CD4-positive, alpha-beta T cell (primary cell): ENCODE data around the gene PLAAT3. TPM values are rescaled to one million over a fixed set of nuclear protein-coding genes. Genes with fewer than 3 reads are reported as not detected.

Source experiments
- ATAC-seq: fragments of 200-7000 bp; cut with Tn5 transposase; one replicate; pipeline ENCODE4 v1.10.0; 2022; ENCODE audit warnings: mild to moderate bottlenecking; ENCODE audit not compliant: poor library complexity
- CTCF ChIA-PET: fragments of 350-600 bp; sonication (Branson Sonifier 250); formaldehyde crosslinking; loops from one replicate; lab custom pipeline; 2021; ENCODE audit warnings: antibody characterized with exemption, inconsistent platforms; lab: Charles Lee
- POLR2A ChIA-PET: fragments of 350-600 bp; sonication (Branson Sonifier 250); formaldehyde crosslinking; loops from one replicate; lab custom pipeline; 2021; ENCODE audit warnings: antibody characterized with exemption, inconsistent platforms; lab: Charles Lee
- DNase-seq, 14 experiments: peaks; one replicate each; pipeline ENCODE4 v3.0.0-alpha.2; 2013 to 2020; ENCODE audit warnings: mixed read lengths in 2 of 14
- H3K27ac ChIP-seq, 2 donors: one replicate each; pipeline versions ENCODE4 v1.5.1 to v1.7.0; 2013; ENCODE audit warnings: low read length in 2 of 2, low read depth in 1 of 2, mild to moderate bottlenecking in 1 of 2
- H3K27me3 ChIP-seq, 2 experiments: 1 replicate in 1 of 2; 2 replicates in 1 of 2; pipeline versions ENCODE4 v1.6.1 to v1.7.0; 2013; ENCODE audit warnings: low read length in 2 of 2, control low read depth in 1 of 2, mild to moderate bottlenecking in 1 of 2, moderate library complexity in 1 of 2; ENCODE audit not compliant: insufficient read depth in 2 of 2, control insufficient read depth in 1 of 2
- H3K36me3 ChIP-seq: one replicate; pipeline ENCODE4 v1.6.1; 2013; ENCODE audit warnings: low read length, control low read depth; ENCODE audit not compliant: insufficient read depth
- H3K4me1 ChIP-seq: one replicate; pipeline ENCODE4 v1.6.1; 2013; ENCODE audit warnings: low read length, control low read depth; ENCODE audit not compliant: insufficient read depth
- H3K4me3 ChIP-seq: one replicate; pipeline ENCODE4 v1.5.1; 2013; ENCODE audit warnings: mild to moderate bottlenecking, low read length, moderate library complexity
- H3K9me3 ChIP-seq, 2 experiments: 1 replicate in 1 of 2; 2 replicates in 1 of 2; pipeline versions ENCODE4 v1.6.1 to v1.7.0; 2013; ENCODE audit warnings: low read length in 2 of 2, mild to moderate bottlenecking in 2 of 2, control low read depth in 1 of 2, moderate library complexity in 1 of 2; ENCODE audit not compliant: control insufficient read depth in 1 of 2, insufficient read depth in 1 of 2
- H3K27ac Mint-ChIP-seq: one replicate; pipeline ENCODE4 v1.8.0; 2020; ENCODE audit warnings: mixed read lengths
- H3K27me3 Mint-ChIP-seq: one replicate; pipeline ENCODE4 v1.8.0; 2021; ENCODE audit warnings: mixed read lengths
- H3K36me3 Mint-ChIP-seq: one replicate; pipeline ENCODE4 v1.8.0; 2021; ENCODE audit warnings: low read depth, mixed read lengths
- H3K4me1 Mint-ChIP-seq: one replicate; pipeline ENCODE4 v1.8.0; 2021; ENCODE audit warnings: low read depth, mixed read lengths
- H3K4me3 Mint-ChIP-seq: one replicate; pipeline ENCODE4 v1.8.0; 2020; ENCODE audit warnings: mild to moderate bottlenecking, mixed read lengths
- H3K9me3 Mint-ChIP-seq: one replicate; pipeline ENCODE4 v1.8.0; 2020; ENCODE audit warnings: mixed read lengths
- CTCF ChIP-seq: fragments of 200-600 bp; IDR thresholded peaks from one replicate; pipeline ENCODE4 v1.8.0; 2022; ENCODE audit warnings: antibody characterized with exemption, mild to moderate bottlenecking
- intact Hi-C, 2 experiments: fragments of 100-400 bp; cut with DNase I in 1 of 2; cut with micrococcal nuclease in 1 of 2; formaldehyde crosslinking; loops; one replicate each; pipeline versions ENCODE4 v1.15.1 to v1.9.0; 2023 to 2025; cut with DNase I, micrococcal nuclease
- total RNA-seq, 174 experiments: library from RNA in 2 of 174; stranded (reverse) in 2 of 174; gene quantifications; one replicate each; pipeline ENCODE4 v1.2.3 and lab custom pipeline; 2021 to 2026

PLAAT3 gene
- total RNA-seq, 2 experiments from 2014 or later = 2.4 to 3.6 TPM

- no peak overlapping the region for H3K27ac ChIP-seq
- no peaks in the 10 kb centered on the region for H3K9me3 Mint-ChIP-seq
- H3K4me3 Mint-ChIP-seq = no peak overlapping the region
- H3K4me1 Mint-ChIP-seq = peaks cover 40% of the 10 kb centered on the region
- H3K36me3 Mint-ChIP-seq = no peaks in the 10 kb centered on the region
- H3K9me3 ChIP-seq = no peaks in the 10 kb centered on the region
- TF ChIP-seq CTCF = no peak
- no peak overlapping the region for H3K27ac Mint-ChIP-seq
- no peaks in the 10 kb centered on the region for H3K36me3 ChIP-seq
- intact Hi-C loops = no loop called here
- H3K27me3 Mint-ChIP-seq = no peaks in the 10 kb centered on the region
- peaks cover 22% of the 10 kb centered on the region for H3K4me1 ChIP-seq
- POLR2A ChIA-PET = no interaction called here
- DNase-seq = no peak
- H3K4me3 ChIP-seq = no peak overlapping the region
- CTCF ChIA-PET = no interaction called here
- no peaks in the 10 kb centered on the region for H3K27me3 ChIP-seq
- ATAC-seq = no peak
Measured at GRCh38 chr11:63572026-63572688, 42.1 kb downstream of the PLAAT3 start.

- ChIA-PET POLR2A (no interaction called here), CTCF (no interaction called here)
- H3K9me3 Mint-ChIP-seq = no peaks in the 10 kb centered on the region
- no peak overlapping the region for H3K27ac Mint-ChIP-seq
- Histone ChIP-seq H3K9me3 (no peaks in the 10 kb centered on the region), H3K36me3 (no peaks in the 10 kb centered on the region), H3K4me1 (peaks cover 38% of the 10 kb centered on the region), H3K4me3 (no peak overlapping the region), H3K27ac (no peak overlapping the region), H3K27me3 (no peaks in the 10 kb centered on the region)
- ATAC-seq (no peak), DNase-seq (no peak)
- intact Hi-C loops = loop anchor here in 1 of 2 experiments (5.0 kb wide), 2 partner anchors 43 to 77 kb away; partner anchors contain the start of genes PLAAT3 and PLAAT5
- H3K36me3 Mint-ChIP-seq = no peaks in the 10 kb centered on the region
- no peaks in the 10 kb centered on the region for H3K27me3 Mint-ChIP-seq
- peaks cover 47% of the 10 kb centered on the region for H3K4me1 Mint-ChIP-seq
- no peak for TF ChIP-seq CTCF
- H3K4me3 Mint-ChIP-seq = no peak overlapping the region
Measured at GRCh38 chr11:63569570-63569969, 44.7 kb downstream of the PLAAT3 start.

- H3K4me1 Mint-ChIP-seq = peaks cover 46% of the 10 kb centered on the region
Measured at GRCh38 chr11:63567044-63567840, 47.0 kb downstream of the PLAAT3 start.

More at GRCh38 chr11:63567044-63567840, 47.0 kb downstream of the PLAAT3 start:
- ATAC-seq (peak; percentile 84), DNase-seq (peak in 12 of 14 experiments; percentile 29 to 95 (median 49))
- Mint-ChIP-seq H3K4me3 (peak overlapping the region; percentile 22), H3K36me3 (no peaks in the 10 kb centered on the region), H3K27me3 (no peaks in the 10 kb centered on the region), H3K27ac (peak overlapping the region; percentile 91), H3K9me3 (no peaks in the 10 kb centered on the region)
- H3K9me3 ChIP-seq = no peaks in the 10 kb centered on the region
- H3K27ac ChIP-seq = peak overlapping the region; percentile 67 to 82
- peaks cover 37% of the 10 kb centered on the region for H3K4me1 ChIP-seq
- ChIA-PET POLR2A (interaction anchor here (0.6 to 3.0 kb wide), 9 partner anchors 10 to 686 kb away, joined by 3 to 19 read pairs (median 4); partner anchors contain the start of genes PLAAT4 and SLC3A2), CTCF (interaction anchor here (0.8 to 2.0 kb wide), 4 partner anchors 10 to 69 kb away, joined by 3 to 9 read pairs (median 4); partner anchors contain the start of gene PLAAT4)
- H3K27me3 ChIP-seq = no peaks in the 10 kb centered on the region
- no peak overlapping the region for H3K4me3 ChIP-seq
- H3K36me3 ChIP-seq = no peaks in the 10 kb centered on the region
- no peak for TF ChIP-seq CTCF
- intact Hi-C loops = loop anchor here in 1 of 2 experiments (1.0 to 5.0 kb wide), 5 partner anchors 13 to 75 kb away; partner anchors contain the start of genes PLAAT3, PLAAT4 and PLAAT5
